KMS-11 (cell line): Measurements from ENCODE around the gene GIGYF2.

Source experiments
- H2AFZ ChIP-seq: fragments of 200-600 bp; sonication (generic); 2 replicates; pipeline ENCODE4 v1.6.1; 2016; ENCODE audit warnings: antibody characterized with exemption, mixed run types, low read depth
- H3K27ac ChIP-seq: fragments of 200-600 bp; sonication (generic); 2 replicates; pipeline ENCODE4 v1.6.1; 2016; ENCODE audit warnings: mild to moderate bottlenecking, mixed run types
- H3K27me3 ChIP-seq: fragments of 200-600 bp; sonication (generic); 2 replicates; pipeline ENCODE4 v1.6.1; 2017; ENCODE audit warnings: mild to moderate bottlenecking, low read depth, mixed run types, moderate library complexity; ENCODE audit not compliant: insufficient read depth
- H3K36me3 ChIP-seq: fragments of 200-600 bp; sonication (generic); 2 replicates; pipeline ENCODE4 v1.6.1; 2017; ENCODE audit warnings: mild to moderate bottlenecking, mixed run types; ENCODE audit not compliant: insufficient read depth
- H3K4me1 ChIP-seq: fragments of 200-600 bp; sonication (generic); 2 replicates; pipeline ENCODE4 v1.6.1; 2016; ENCODE audit warnings: mild to moderate bottlenecking, low read depth, mixed run types; ENCODE audit not compliant: poor library complexity, severe bottlenecking
- H3K4me2 ChIP-seq: fragments of 200-600 bp; sonication (generic); 2 replicates; pipeline ENCODE4 v1.7.0; 2016; ENCODE audit warnings: mild to moderate bottlenecking, mixed run types
- H3K4me3 ChIP-seq: fragments of 200-600 bp; sonication (generic); IDR thresholded peaks from 2 replicates; pipeline ENCODE4 v1.6.1; 2017; ENCODE audit warnings: low read depth, low read length, mixed read lengths; ENCODE audit not compliant: insufficient read depth
- H3K79me2 ChIP-seq: fragments of 200-600 bp; sonication (generic); 2 replicates; pipeline ENCODE4 v1.6.1; 2016; ENCODE audit warnings: low read depth, mixed run types; ENCODE audit not compliant: insufficient read depth
- H3K9ac ChIP-seq: fragments of 200-600 bp; sonication (generic); 2 replicates; pipeline ENCODE4 v1.6.1; 2016; ENCODE audit warnings: mild to moderate bottlenecking, mixed run types
- H4K20me1 ChIP-seq: fragments of 200-600 bp; sonication (generic); 2 replicates; pipeline ENCODE4 v1.6.1; 2016; ENCODE audit warnings: mild to moderate bottlenecking, mixed run types; ENCODE audit not compliant: insufficient read depth
- CTCF ChIP-seq: fragments of 200-600 bp; sonication (generic); conservative IDR thresholded peaks from 2 replicates; pipeline ENCODE4 v1.6.1; 2017; ENCODE audit warnings: low read depth, mild to moderate bottlenecking, antibody characterized with exemption, low read length, moderate library complexity, mixed read lengths

The GIGYF2 gene

GRCh38 chr2:232838406-232838874, 141.3 kb downstream of the GIGYF2 start:
- no peaks in the 10 kb centered on the region for H4K20me1 ChIP-seq
- peak overlapping the region; percentile 21; the same call in 1 of the 2 replicates for H3K27ac ChIP-seq
- no peaks in the 10 kb centered on the region for H3K36me3 ChIP-seq
- no peaks in the 10 kb centered on the region for H3K79me2 ChIP-seq
- H3K4me3 ChIP-seq: no peak overlapping the region
- H3K9ac ChIP-seq: no peak overlapping the region
- H3K27me3 ChIP-seq: no peaks in the 10 kb centered on the region
- peaks cover 19% of the 10 kb centered on the region for H3K4me1 ChIP-seq
- no peak overlapping the region for H2AFZ ChIP-seq
- TF ChIP-seq CTCF: no peak
- H3K4me2 ChIP-seq: peak overlapping the region; percentile 26

GRCh38 chr2:232839411-232840079, 142.4 kb downstream of the GIGYF2 start:
- no peaks in the 10 kb centered on the region for H4K20me1 ChIP-seq
- no peaks in the 10 kb centered on the region for H3K36me3 ChIP-seq
- H3K79me2 ChIP-seq: no peaks in the 10 kb centered on the region
- H2AFZ ChIP-seq: no peak overlapping the region
- H3K4me2 ChIP-seq: no peak overlapping the region
- H3K9ac ChIP-seq: no peak overlapping the region
- H3K27ac ChIP-seq: no peak overlapping the region
- H3K27me3 ChIP-seq: no peaks in the 10 kb centered on the region
- H3K4me3 ChIP-seq: no peak overlapping the region
- H3K4me1 ChIP-seq: peaks cover 19% of the 10 kb centered on the region
- no peak for TF ChIP-seq CTCF

- Histone ChIP-seq H2AFZ (no peak overlapping the region), H3K4me3 (no peak overlapping the region), H3K9ac (no peak overlapping the region), H4K20me1 (no peaks in the 10 kb centered on the region), H3K4me1 (peaks cover 15% of the 10 kb centered on the region), H3K79me2 (no peaks in the 10 kb centered on the region), H3K27ac (no peak overlapping the region), H3K4me2 (no peak overlapping the region), H3K36me3 (no peaks in the 10 kb centered on the region), H3K27me3 (no peaks in the 10 kb centered on the region)
- no peak for TF ChIP-seq CTCF
Measured at GRCh38 chr2:232842689-232843088, 145.6 kb downstream of the GIGYF2 start.

- H3K79me2 ChIP-seq: no peaks in the 10 kb centered on the region
- H3K36me3 ChIP-seq: no peaks in the 10 kb centered on the region
- H3K27ac ChIP-seq: no peak overlapping the region
- no peak overlapping the region for H2AFZ ChIP-seq
- no peak overlapping the region for H3K9ac ChIP-seq
- no peak overlapping the region for H3K4me3 ChIP-seq
- peaks cover 4% of the 10 kb centered on the region for H3K4me1 ChIP-seq
- TF ChIP-seq CTCF: no peak
- H4K20me1 ChIP-seq: no peaks in the 10 kb centered on the region
- H3K4me2 ChIP-seq: no peak overlapping the region
- H3K27me3 ChIP-seq: no peaks in the 10 kb centered on the region
Measured at GRCh38 chr2:232843834-232844233, 146.7 kb downstream of the GIGYF2 start.
